K562 (cell line): ENCODE data around the gene HOXC10.

ENCODE experiments used
- CTCF ChIP-seq, 3 experiments: IDR thresholded peaks in 2 of 3; conservative IDR thresholded peaks in 1 of 3; 2 replicates each; pipeline ENCODE4 v1.5.1; 2011 to 2012; ENCODE audit warnings: low read length in 3 of 3, mild to moderate bottlenecking in 3 of 3, control low read depth in 2 of 3, improper control_type of control experiment in 1 of 3, inconsistent platforms in 1 of 3, low read depth in 1 of 3, mixed read lengths in 1 of 3, moderate library complexity in 1 of 3; ENCODE audit not compliant: insufficient read depth in 2 of 3
- ZNF121 ChIP-seq: sonication (generic); formaldehyde crosslinking; conservative IDR thresholded peaks from 2 replicates; pipeline ENCODE4 v1.8.0; 2022; ENCODE audit warnings: missing genetic modification reagents

GRCh38 chr12:53961025-53961761 is 23.8 kb upstream of the HOXC10 start:
- peak in 1 of 3 experiments; percentile 28; a peak in 2 of 6 replicates for TF ChIP-seq CTCF (IDR thresholded peaks at IDR 0.05 in 2 of 3, conservative IDR thresholded peaks at IDR 0.05 in 1 of 3; ENCODE audit: insufficient read depth in 2 of 3, low read depth in 1 of 3, low read length in 3 of 3)
- no peak for TF ChIP-seq ZNF121 (CRISPR knock-in tag)
